Measurements from ENCODE around the gene MINAR2.

MINAR2 gene

GRCh38 chr5:129747572-129748407 lies at the start of gene MINAR2:
Gene MINAR2, plus strand, starts transcription at chr5:129748094. Its CDS starts 97 bp downstream, at chr5:129748191.
- no peak for DNase-seq

- DNase-seq, result no peak
Measured at GRCh38 chr5:129698661-129699060, 49.2 kb upstream of the MINAR2 start.

GRCh38 chr5:129716235-129716634 lies 31.7 kb upstream of the MINAR2 start:
- DNase-seq, result no peak

- DNase-seq, result no peak
Measured at GRCh38 chr5:129716651-129717050, 31.2 kb upstream of the MINAR2 start.

GRCh38 chr5:129717751-129718310 lies 30.1 kb upstream of the MINAR2 start:
- no peak for DNase-seq

GRCh38 chr5:129718471-129719090 lies 29.3 kb upstream of the MINAR2 start:
- no peak for DNase-seq

- no peak for DNase-seq
Measured at GRCh38 chr5:129724222-129724621, 23.7 kb upstream of the MINAR2 start.

- no peak for DNase-seq
Measured at GRCh38 chr5:129724647-129725046, 23.2 kb upstream of the MINAR2 start.

- DNase-seq, result no peak
Measured at GRCh38 chr5:129739773-129740172, 8.1 kb upstream of the MINAR2 start.

GRCh38 chr5:129743541-129744187 lies 4.2 kb upstream of the MINAR2 start:
- no peak for DNase-seq

- DNase-seq, result no peak
Measured at GRCh38 chr5:129745997-129746396, 1.9 kb upstream of the MINAR2 start.

- no peak for DNase-seq
Measured at GRCh38 chr5:129746876-129747275, 1.0 kb upstream of the MINAR2 start.

- DNase-seq, result no peak
Measured at GRCh38 chr5:129748913-129749880, 1.3 kb downstream of the MINAR2 start.

- DNase-seq, result no peak
Measured at GRCh38 chr5:129760636-129761325, 12.9 kb downstream of the MINAR2 start.

- no peak for DNase-seq
Measured at GRCh38 chr5:129763651-129764050, 15.8 kb downstream of the MINAR2 start.

GRCh38 chr5:129766798-129767197 lies 18.9 kb downstream of the MINAR2 start:
- DNase-seq, result no peak

- peak; percentile 45 for DNase-seq
Measured at GRCh38 chr5:129767927-129768380, 20.1 kb downstream of the MINAR2 start.

- no peak for DNase-seq
Measured at GRCh38 chr5:129768735-129769134, 20.8 kb downstream of the MINAR2 start.

GRCh38 chr5:129770024-129770820 lies 22.3 kb downstream of the MINAR2 start:
- DNase-seq, result no peak

GRCh38 chr5:129771058-129771838 lies 23.4 kb downstream of the MINAR2 start:
- no peak for DNase-seq
